Astrocyte of the spinal cord (primary cell): ENCODE data around the gene ERBB4.

ENCODE experiments used
- DNase-seq: peaks from one replicate; pipeline ENCODE4 v3.0.0; 2011; ENCODE audit warnings: low read depth, low spot score
- H3K4me3 ChIP-seq: 2 replicates; pipeline ENCODE4 v1.5.1; 2011; ENCODE audit warnings: low read depth, mild to moderate bottlenecking, low read length, moderate library complexity
- in situ Hi-C: cut with HindIII; loops from 2 replicates; pipeline ENCODE4 v1.10.0; 2017; ENCODE audit warnings: low sequenced_read_pairs
- TF ChIP-seq, protein P1 (sequence below): IDR thresholded peaks from 2 replicates; pipeline ENCODE4 v1.5.1; 2012; ENCODE audit warnings: low read depth, mild to moderate bottlenecking, low read length, inconsistent platforms

The ERBB4 gene

DNA sequence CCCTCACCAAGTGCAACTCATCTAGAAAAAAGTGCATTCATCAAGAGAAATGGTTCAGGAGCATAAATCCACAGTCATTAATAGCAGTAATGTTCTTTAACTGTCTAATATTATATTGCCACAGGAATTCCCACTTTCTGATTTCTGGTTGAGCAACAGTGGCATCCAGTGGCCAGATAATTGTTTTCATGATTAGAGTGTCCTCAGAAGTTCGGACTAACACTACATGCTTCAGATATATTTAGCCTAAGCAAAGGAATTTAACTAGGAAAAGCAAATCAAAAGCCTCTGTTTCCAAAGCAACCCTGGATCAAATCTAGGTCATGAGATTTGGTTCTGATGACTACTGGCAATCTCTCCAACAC lies 9.8 kb upstream of the ERBB4 start:
- in situ Hi-C loops: no loop called here
- DNase-seq: peak; percentile 51
- H3K4me3 ChIP-seq: no peak overlapping the region
- TF ChIP-seq, protein P1, sequence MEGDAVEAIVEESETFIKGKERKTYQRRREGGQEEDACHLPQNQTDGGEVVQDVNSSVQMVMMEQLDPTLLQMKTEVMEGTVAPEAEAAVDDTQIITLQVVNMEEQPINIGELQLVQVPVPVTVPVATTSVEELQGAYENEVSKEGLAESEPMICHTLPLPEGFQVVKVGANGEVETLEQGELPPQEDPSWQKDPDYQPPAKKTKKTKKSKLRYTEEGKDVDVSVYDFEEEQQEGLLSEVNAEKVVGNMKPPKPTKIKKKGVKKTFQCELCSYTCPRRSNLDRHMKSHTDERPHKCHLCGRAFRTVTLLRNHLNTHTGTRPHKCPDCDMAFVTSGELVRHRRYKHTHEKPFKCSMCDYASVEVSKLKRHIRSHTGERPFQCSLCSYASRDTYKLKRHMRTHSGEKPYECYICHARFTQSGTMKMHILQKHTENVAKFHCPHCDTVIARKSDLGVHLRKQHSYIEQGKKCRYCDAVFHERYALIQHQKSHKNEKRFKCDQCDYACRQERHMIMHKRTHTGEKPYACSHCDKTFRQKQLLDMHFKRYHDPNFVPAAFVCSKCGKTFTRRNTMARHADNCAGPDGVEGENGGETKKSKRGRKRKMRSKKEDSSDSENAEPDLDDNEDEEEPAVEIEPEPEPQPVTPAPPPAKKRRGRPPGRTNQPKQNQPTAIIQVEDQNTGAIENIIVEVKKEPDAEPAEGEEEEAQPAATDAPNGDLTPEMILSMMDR: peak; percentile 36

DNA sequence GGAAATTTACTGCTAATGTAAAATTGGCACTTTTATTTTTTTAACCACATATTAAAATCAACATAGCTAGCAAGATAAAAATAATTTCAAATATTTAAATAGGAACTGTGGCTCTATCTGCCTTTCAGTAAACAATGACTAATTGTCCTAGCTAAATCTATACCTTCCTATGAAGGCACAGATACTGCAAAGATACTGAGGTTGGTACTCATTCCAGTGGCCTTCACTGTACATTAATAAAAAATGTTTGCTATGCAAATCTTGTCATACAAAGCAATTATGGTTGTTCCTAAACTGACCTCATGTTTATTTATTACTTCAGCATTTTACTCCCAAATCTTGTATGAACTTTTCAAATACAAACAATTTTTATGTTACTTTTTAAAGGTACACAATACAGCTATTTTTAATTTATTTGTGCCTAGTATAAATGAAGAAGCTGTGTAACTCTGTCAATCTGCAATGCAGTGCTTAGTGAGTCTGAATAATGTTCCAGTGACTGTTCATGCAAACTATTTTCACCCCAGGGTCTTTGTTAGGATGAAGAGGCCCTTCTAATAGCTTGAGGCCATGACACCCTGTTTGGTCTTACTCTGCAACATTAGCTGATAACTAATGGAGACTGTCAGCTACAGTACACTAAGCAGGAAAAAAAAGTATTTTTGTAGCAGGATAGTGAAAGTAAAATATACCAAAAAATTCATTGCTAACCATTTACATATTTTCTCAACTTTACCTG lies 9.3 kb upstream of the ERBB4 start:
- H3K4me3 ChIP-seq: no peak overlapping the region
- DNase-seq: no peak
- in situ Hi-C loops: no loop called here
- TF ChIP-seq, protein P1: no peak

DNA sequence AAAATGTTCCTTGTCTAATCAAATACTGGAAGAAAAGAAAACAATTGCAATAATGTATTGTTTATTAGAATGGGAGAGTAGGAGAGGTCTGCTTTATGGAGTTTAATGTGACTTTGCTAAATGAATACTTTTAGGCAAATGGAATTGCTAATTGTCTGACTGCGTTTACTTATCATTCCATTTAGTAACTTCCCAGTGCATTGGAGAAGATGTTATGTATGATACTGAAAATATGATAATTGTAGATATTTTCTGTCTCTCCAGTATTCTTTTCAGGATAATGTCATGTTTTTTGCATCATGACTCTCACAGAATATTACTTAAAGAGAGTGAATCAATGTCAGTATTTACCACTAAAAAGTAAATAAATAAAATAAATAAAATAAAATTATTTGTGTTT lies 8.1 kb upstream of the ERBB4 start:
- in situ Hi-C loops: no loop called here

DNA sequence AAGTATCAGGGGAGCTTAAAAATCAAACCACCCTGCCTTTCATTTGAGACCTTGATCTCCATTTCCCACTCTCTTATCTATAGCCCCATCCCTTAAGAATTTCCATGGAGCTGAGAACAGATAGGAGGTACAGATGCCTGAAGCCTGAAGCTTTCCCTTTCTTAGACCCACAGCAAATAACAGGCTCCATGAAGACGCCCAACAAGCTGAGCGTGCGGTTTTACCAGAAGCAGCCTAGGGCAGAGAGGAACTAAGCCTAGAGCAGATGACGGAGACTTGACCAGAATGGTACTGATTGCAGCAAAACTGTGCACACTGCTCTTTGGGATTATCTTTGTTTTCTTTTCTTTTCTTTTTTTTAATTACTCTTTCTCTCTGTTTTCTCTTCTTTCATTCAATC lies 1.7 kb upstream of the ERBB4 start:
- in situ Hi-C loops: no loop called here
- TF ChIP-seq, protein P1: no peak
- no peak for DNase-seq
- H3K4me3 ChIP-seq: no peak overlapping the region

More for the DNA sequence above, 8.1 kb upstream of the ERBB4 start:
- H3K4me3 ChIP-seq: no peak overlapping the region
- DNase-seq: no peak
- TF ChIP-seq, protein P1: no peak

DNA sequence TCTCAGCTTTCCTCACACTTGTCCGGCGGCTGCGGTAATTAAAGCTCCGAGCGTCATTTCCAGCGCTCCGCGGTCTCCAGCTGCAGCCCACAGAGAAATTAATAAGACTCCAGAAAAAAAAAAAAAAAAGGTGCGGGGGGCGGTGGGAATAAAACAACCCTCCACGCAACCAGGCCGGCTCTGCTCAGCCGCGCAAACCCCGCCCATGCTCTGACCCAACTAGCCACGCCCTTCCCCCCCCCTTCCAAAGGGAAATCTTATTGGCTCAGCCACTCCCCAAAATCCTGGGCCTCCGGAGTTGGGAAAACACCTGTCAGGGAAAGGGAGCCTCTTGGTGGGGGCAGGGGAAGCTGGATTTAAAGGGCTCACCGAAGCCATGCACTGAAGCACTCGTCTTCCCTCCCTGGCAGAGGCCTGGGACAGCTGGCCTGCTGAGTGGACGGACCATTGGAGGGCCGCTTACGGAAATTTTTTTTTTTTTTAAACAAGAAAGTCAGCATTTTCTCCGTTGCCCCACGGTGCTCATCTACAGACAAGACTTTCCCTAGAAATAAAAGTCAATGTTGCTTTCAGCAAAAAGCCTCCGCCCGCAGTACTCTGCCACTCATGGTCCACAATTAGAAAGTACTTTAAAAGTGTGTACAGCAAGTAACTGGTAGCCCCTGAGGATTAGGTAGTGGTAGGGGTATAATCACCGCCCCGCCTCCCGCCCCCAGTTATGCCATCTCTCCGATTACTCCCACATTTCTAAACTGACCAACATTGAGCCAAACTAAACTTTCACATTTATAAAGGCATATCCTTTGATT lies 674 bp upstream of the ERBB4 start:
- TF ChIP-seq, protein P1: no peak
- peak overlapping the region; percentile 61 for H3K4me3 ChIP-seq
- no peak for DNase-seq
- in situ Hi-C loops: no loop called here

DNA sequence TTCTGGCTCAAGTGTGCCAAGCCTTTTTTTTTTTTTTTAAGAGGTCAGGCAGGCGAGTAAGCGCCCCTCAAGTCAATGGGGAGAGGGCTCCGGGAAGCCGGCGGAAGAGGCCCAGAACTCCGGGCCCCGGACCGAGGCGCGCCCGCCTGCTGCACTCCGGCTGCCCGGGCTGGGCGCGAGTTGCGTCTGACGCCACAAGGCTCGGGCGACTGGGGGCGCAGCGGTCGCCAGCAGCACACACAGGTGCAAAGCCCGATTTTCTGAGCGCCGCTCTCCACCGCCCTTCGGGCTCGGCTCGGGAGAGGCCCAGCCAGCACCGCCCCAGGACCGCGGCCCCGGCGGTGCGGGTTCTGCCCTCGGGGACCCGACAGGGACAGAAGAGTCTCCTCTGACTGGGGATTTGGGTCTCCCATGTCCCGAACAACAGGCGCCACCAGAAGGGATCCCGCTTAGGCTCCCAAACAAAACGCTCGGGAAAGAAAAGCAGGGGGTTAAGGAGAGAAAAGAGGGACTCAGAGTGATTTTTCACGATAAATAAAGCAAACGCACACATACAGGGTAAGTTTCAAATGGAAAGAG lies 787 bp downstream of the ERBB4 start:
- DNase-seq: no peak
- in situ Hi-C loops: no loop called here
- TF ChIP-seq, protein P1: no peak
- peak overlapping the region; percentile 61 for H3K4me3 ChIP-seq
